Endothelial cell (in vitro differentiated cells): ENCODE data around the gene SLC9A9. TPM values are rescaled to one million over a fixed set of nuclear protein-coding genes. Genes with fewer than 3 reads are reported as not detected.

ENCODE experiments used
- DNase-seq: peaks from one replicate; pipeline ENCODE4 v3.0.0; 2021; ENCODE audit warnings: low spot score
- H3K27ac Mint-ChIP-seq: one replicate; pipeline ENCODE4 v1.8.0; 2021; ENCODE audit warnings: mixed read lengths, inconsistent platforms; ENCODE audit not compliant: unreplicated experiment
- H3K27me3 Mint-ChIP-seq: one replicate; pipeline ENCODE4 v1.8.0; 2021; ENCODE audit warnings: mild to moderate bottlenecking, moderate library complexity, mixed read lengths, inconsistent platforms; ENCODE audit not compliant: unreplicated experiment
- H3K36me3 Mint-ChIP-seq: one replicate; pipeline ENCODE4 v1.8.0; 2021; ENCODE audit warnings: mild to moderate bottlenecking, low read depth, mixed read lengths, inconsistent platforms; ENCODE audit not compliant: unreplicated experiment
- H3K4me1 Mint-ChIP-seq: one replicate; pipeline ENCODE4 v1.8.0; 2021; ENCODE audit warnings: mild to moderate bottlenecking, mixed read lengths, inconsistent platforms; ENCODE audit not compliant: unreplicated experiment
- H3K4me3 Mint-ChIP-seq: one replicate; pipeline ENCODE4 v1.8.0; 2021; ENCODE audit warnings: mild to moderate bottlenecking, mixed read lengths, inconsistent platforms; ENCODE audit not compliant: unreplicated experiment
- H3K9me3 Mint-ChIP-seq: one replicate; pipeline ENCODE4 v1.8.0; 2021; ENCODE audit warnings: mixed read lengths, inconsistent platforms; ENCODE audit not compliant: unreplicated experiment
- total RNA-seq: library from RNA; stranded (reverse); fragmentation: NEBNext Ultra II Directional; extraction: Animal tissue kit (Norgen Biotek cat#: 25700); gene quantifications from one replicate; pipeline ENCODE4 v1.2.1, GENCODE V29; 2021; ENCODE audit not compliant: unreplicated experiment
- TF ChIP-seq, protein P1 (sequence below): fragments of 200-600 bp; sonication (generic); IDR thresholded peaks from one replicate; pipeline ENCODE4 v1.5.0; 2021; ENCODE audit warnings: antibody characterized with exemption; ENCODE audit not compliant: unreplicated experiment

Gene SLC9A9
- total RNA-seq, 1 donor from 2014 or later = 7.9 TPM

DNA sequence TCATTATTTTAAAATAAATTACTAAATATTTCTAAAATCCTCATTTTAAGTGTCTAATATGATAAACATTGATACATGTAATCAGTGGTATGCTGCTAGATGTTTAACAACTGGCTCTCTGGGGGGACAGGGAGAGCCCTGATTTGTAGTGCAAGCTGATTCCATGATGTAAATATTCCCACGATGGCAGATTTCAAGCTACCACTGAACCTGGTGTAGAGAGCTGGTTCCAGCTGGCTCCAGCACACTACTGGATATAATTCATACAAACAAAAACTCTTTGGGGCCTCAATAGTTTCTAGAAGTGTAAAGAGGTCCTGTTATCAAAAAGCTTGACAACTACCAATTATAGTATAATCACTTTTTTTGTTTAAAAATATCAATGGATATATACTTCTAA, 316.2 kb downstream of the SLC9A9 start:
- no peak overlapping the region for H3K27ac Mint-ChIP-seq
- H3K4me1 Mint-ChIP-seq = no peaks in the 10 kb centered on the region
- H3K4me3 Mint-ChIP-seq = no peak overlapping the region
- no peak for DNase-seq
- H3K36me3 Mint-ChIP-seq = no peaks in the 10 kb centered on the region
- no peaks in the 10 kb centered on the region for H3K9me3 Mint-ChIP-seq
- TF ChIP-seq, protein P1, sequence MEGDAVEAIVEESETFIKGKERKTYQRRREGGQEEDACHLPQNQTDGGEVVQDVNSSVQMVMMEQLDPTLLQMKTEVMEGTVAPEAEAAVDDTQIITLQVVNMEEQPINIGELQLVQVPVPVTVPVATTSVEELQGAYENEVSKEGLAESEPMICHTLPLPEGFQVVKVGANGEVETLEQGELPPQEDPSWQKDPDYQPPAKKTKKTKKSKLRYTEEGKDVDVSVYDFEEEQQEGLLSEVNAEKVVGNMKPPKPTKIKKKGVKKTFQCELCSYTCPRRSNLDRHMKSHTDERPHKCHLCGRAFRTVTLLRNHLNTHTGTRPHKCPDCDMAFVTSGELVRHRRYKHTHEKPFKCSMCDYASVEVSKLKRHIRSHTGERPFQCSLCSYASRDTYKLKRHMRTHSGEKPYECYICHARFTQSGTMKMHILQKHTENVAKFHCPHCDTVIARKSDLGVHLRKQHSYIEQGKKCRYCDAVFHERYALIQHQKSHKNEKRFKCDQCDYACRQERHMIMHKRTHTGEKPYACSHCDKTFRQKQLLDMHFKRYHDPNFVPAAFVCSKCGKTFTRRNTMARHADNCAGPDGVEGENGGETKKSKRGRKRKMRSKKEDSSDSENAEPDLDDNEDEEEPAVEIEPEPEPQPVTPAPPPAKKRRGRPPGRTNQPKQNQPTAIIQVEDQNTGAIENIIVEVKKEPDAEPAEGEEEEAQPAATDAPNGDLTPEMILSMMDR = no peak
- H3K27me3 Mint-ChIP-seq = no peaks in the 10 kb centered on the region

DNA sequence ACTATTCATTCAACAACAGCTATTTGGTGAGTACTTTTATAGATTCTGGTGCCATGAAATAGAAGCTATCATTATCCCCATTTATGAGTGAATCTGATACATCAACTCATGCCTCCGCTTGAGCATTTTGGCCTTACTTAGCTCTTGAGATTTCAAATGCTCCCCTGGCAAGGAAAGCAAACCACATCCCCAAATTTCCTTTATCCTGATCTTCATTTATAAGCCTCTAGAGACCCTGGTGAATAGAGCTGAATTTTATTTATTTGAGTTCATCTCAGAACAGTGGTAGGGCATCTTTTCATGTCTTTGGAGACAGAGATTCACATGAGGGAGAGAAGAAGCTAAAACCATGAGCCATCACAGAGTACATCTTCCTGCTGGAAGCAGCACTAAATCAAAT, 317.2 kb downstream of the SLC9A9 start:
- Mint-ChIP-seq H3K27me3 (no peaks in the 10 kb centered on the region), H3K9me3 (no peaks in the 10 kb centered on the region), H3K27ac (no peak overlapping the region), H3K36me3 (no peaks in the 10 kb centered on the region), H3K4me3 (no peak overlapping the region), H3K4me1 (no peaks in the 10 kb centered on the region)
- DNase-seq = no peak
- TF ChIP-seq, protein P1 = no peak

DNA sequence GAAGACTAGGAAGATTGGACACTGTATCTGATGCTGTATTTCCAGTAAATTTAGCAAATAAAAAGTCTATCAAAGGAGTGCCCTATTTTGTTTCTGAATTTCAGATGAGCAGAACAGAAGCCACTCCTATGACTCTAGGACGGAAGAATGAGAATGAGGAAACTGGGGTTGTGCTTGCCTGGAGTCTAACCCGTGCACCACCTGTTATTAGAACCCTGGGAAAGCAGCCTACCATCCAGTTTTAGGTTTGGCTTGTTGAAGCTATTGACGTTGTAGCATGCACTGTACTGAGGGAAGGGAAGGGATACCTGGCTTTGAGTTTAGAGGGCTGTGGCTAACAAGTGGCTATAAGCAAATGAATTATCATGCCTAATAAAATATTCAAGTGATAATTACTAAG, 318.5 kb downstream of the SLC9A9 start:
- H3K4me3 Mint-ChIP-seq = no peak overlapping the region
- no peaks in the 10 kb centered on the region for H3K36me3 Mint-ChIP-seq
- H3K4me1 Mint-ChIP-seq = no peaks in the 10 kb centered on the region
- no peaks in the 10 kb centered on the region for H3K9me3 Mint-ChIP-seq
- TF ChIP-seq, protein P1 = no peak
- no peak for DNase-seq
- H3K27me3 Mint-ChIP-seq = no peaks in the 10 kb centered on the region
- no peak overlapping the region for H3K27ac Mint-ChIP-seq

DNA sequence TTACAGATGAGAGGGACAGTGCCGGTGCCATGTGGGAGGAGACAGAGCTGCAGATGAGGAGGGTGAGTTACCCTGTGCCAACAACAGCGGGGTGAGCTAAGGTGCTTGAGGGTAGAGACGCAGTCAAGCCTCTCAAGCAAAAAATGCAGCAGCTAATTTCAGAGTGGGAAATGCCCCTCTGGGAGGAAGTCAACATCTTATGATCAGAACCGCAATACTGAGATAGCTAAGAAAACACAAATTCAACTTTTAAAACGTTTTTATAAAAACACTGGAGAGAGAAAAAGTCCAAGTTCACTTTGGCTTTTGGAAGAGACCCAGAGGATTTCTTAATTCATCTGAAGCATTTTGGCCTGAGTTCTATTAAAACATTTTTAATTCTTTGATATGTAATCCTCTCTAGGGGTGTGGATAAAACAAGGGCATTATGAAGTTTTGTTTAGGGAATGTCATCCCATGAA, 319.2 kb downstream of the SLC9A9 start:
- H3K36me3 Mint-ChIP-seq = no peaks in the 10 kb centered on the region
- no peak overlapping the region for H3K27ac Mint-ChIP-seq
- H3K27me3 Mint-ChIP-seq = no peaks in the 10 kb centered on the region
- DNase-seq = no peak
- H3K9me3 Mint-ChIP-seq = no peaks in the 10 kb centered on the region
- H3K4me3 Mint-ChIP-seq = no peak overlapping the region
- TF ChIP-seq, protein P1 = no peak
- no peaks in the 10 kb centered on the region for H3K4me1 Mint-ChIP-seq

DNA sequence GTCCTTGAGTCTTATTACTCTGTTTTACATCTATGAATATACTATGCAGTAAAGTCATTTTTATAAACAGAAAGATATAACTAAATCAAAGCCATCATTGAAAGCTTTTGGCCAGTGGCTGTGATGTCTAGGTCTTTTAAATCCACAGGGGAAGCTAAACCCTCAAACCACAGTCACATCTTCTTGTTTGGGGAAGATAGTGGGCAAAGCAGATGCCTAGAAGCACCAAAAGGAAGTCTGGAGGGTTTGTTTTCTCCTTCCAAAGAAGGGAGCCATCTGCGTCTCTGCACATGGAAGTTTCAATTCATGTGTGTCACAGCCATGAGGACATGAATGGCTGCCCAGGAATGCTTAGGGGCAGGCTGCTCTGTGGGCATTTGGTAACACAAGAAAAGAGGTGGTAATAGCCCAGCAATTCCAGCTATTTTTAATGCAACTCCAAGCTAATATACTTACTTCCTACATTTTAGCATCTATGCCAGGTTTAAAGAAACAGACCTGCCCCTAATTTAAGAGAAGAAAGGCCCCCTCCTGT, 322.2 kb downstream of the SLC9A9 start:
- Mint-ChIP-seq H3K9me3 (no peaks in the 10 kb centered on the region), H3K4me3 (no peak overlapping the region), H3K27me3 (no peaks in the 10 kb centered on the region), H3K36me3 (no peaks in the 10 kb centered on the region), H3K4me1 (no peaks in the 10 kb centered on the region), H3K27ac (no peak overlapping the region)
- TF ChIP-seq, protein P1 = no peak
- no peak for DNase-seq
